Stomach smooth muscle (tissue), 2 donors: ENCODE data around the gene RPS19BP1.

Experiments used
- H3K27ac ChIP-seq: one replicate; pipeline ENCODE4 v1.7.0; 2013; ENCODE audit warnings: mild to moderate bottlenecking, low read length, inconsistent platforms
- H3K27me3 ChIP-seq, 2 donors: one replicate each; pipeline ENCODE4 v1.7.0; 2013; ENCODE audit warnings: low read length in 2 of 2; ENCODE audit not compliant: insufficient read depth in 2 of 2, control insufficient read depth in 1 of 2
- H3K36me3 ChIP-seq, 2 donors: one replicate each; pipeline ENCODE4 v1.7.0; 2013; ENCODE audit warnings: low read length in 2 of 2; ENCODE audit not compliant: control insufficient read depth in 2 of 2, insufficient read depth in 2 of 2
- H3K4me1 ChIP-seq: one replicate; pipeline ENCODE4 v1.7.0; 2013; ENCODE audit warnings: low read length; ENCODE audit not compliant: control insufficient read depth, insufficient read depth
- H3K4me3 ChIP-seq, 2 donors: one replicate each; pipeline ENCODE4 v1.7.0; 2013; ENCODE audit warnings: low read length in 2 of 2
- H3K9ac ChIP-seq, 2 donors: one replicate each; pipeline ENCODE4 v1.7.0; 2013; ENCODE audit warnings: low read length in 2 of 2, mild to moderate bottlenecking in 1 of 2
- H3K9me3 ChIP-seq, 2 donors: one replicate each; pipeline ENCODE4 v1.7.0; 2013; ENCODE audit warnings: low read length in 2 of 2; ENCODE audit not compliant: control insufficient read depth in 2 of 2
- donor health status: healthy.
- donor health status: Pancreatic carcinoma.

The RPS19BP1 gene

DNA sequence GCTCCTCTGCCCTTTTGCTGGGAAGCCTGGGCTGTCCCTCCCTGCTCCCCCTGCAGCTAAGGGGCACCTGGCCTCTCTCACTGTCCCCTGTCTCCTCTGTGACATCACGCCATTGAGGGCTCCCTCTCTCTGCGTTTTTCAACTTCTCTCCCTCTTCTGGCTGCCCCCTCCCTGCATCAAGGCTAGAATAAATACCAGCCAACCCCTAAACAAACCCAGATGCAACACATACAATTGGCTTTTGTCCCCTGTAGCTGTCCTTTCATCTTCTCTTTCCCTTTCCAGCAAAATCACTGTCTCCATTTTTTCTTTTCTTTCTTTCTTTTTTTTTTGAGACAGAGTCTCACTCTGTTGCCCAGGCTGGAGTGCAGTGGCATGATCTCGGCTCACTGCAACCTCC lies 33.7 kb downstream of the RPS19BP1 start:
- Histone ChIP-seq H3K9ac (no peak overlapping the region), H3K4me1 (peaks cover 28% of the 10 kb centered on the region), H3K27ac (no peak overlapping the region)

DNA sequence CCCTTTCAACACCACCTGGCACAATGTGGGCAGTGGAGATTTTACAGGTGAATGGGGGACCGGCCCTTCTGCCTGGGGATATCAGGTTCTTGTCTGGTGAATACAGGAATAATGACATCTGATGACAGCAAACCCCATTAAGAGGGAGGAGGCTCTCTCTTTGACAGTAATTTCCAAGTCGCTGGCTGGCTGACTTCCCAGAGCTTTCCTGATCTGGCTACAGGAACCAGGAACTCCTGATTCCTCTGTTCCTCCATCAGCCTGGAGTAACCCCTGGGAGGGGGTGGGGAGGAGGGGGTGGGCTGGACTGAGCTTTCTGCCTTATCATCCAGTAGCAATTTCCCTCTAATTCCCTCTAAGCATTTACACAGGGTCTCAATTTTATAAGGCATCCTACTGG lies 34.2 kb downstream of the RPS19BP1 start:
- Histone ChIP-seq H3K9me3 (no peaks in the 10 kb centered on the region), H3K27me3 (no peaks in the 10 kb centered on the region), H3K4me1 (peaks cover 24% of the 10 kb centered on the region), H3K4me3 (no peak overlapping the region), H3K36me3 (no peaks in the 10 kb centered on the region), H3K27ac (no peak overlapping the region), H3K9ac (no peak overlapping the region)

More for the DNA sequence above, 33.7 kb downstream of the RPS19BP1 start:
- Histone ChIP-seq H3K9me3 (no peaks in the 10 kb centered on the region), H3K36me3 (no peaks in the 10 kb centered on the region), H3K27me3 (no peaks in the 10 kb centered on the region), H3K4me3 (no peak overlapping the region)

DNA sequence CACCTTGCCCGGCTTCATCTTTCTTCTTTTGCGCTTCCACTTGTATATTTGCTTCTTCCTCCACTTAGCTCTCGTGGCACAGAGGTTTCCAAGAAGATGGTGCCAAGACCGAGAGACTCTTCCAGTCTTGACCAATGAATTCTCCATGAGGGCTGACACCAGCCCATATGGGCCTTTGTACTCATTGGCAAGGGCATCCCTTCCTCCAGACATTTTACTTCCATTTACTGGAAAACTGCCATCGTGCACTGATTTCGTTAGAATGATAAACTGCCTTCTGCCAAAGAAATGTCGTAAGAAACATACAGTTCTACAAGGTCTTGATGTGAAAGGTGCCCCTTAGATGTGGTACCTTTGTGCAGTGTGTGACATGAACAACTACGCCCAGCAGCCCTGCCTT lies 35.1 kb downstream of the RPS19BP1 start:
- Histone ChIP-seq H3K9me3 (no peaks in the 10 kb centered on the region), H3K9ac (no peak overlapping the region), H3K27ac (no peak overlapping the region), H3K36me3 (no peaks in the 10 kb centered on the region), H3K4me3 (no peak overlapping the region), H3K27me3 (no peaks in the 10 kb centered on the region), H3K4me1 (peaks cover 17% of the 10 kb centered on the region)

DNA sequence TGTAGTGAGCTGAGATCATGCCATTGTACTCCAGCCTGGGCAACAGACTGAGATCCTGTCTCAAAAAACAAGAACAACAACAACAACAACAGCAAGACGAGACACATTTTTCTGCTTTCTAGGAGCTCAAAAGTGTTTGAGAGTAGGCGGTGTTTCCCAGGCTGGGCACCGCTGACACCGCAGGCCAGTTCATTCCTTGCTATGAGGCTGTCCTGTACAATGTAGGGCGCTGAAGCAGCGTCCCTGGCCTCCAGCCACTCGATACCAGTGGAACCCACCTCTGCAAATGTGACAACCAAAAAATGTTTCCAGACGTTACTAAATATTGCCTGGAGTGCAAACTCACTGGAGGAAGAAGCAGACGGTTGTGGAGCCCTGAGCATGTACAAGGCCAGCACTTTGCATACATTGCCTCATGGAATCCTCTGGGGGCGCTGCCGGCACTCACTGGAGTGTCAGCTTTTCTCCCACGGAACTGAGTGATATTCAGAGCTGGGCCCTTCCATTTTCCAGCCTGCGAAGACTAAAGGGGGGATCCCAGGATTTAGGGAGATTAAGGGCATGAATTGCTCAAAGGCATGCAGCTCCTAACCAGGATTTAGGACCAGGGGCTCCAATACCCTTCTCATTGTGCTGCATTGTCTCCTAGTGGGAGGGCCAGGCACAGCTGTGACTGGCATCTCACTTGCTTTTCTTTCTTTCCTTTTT lies 36.3 kb downstream of the RPS19BP1 start:
- Histone ChIP-seq H3K9ac (peak overlapping the region in 1 of 2 donors; percentile 64), H3K27me3 (peaks cover 2 to 4% of the 10 kb centered on the region in 2 donors), H3K36me3 (no peaks in the 10 kb centered on the region), H3K9me3 (no peaks in the 10 kb centered on the region), H3K4me3 (no peak overlapping the region), H3K27ac (peak overlapping the region; percentile 11), H3K4me1 (peaks cover 10% of the 10 kb centered on the region)

DNA sequence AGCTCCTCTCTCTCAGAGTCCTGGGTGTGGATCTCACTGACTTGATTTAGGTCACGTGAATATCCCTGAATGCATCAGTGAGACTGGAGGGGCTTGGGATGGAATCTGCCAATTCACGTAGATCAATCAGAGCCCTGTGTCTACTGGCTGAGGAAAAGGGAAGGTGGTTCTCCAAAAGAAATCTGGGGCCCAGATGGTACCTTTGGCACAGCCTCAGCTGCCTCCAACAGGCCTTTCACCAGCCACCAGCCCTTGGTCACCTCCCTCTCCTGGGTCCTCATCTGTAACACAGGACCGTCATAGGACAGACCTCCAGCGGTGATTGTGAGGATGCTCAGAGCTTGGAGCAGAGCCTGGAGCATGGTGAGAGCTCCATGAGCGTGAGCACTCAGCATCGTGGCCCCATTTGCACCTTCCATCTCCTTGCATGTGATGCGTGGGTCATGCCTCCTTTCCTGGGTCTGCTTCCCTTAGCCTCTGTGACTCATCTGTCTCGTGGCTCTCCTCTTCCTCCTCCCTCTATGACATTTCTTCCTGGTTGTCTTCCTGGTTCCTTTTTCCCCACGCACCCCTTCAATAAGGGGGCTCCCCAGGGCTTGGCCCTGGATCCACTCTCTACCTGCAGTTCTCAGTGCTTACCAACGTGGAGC lies 38.0 kb downstream of the RPS19BP1 start:
- Histone ChIP-seq H3K27ac (no peak overlapping the region), H3K9me3 (no peaks in the 10 kb centered on the region), H3K9ac (no peak overlapping the region), H3K36me3 (no peaks in the 10 kb centered on the region), H3K4me3 (no peak overlapping the region), H3K4me1 (peaks cover 8% of the 10 kb centered on the region), H3K27me3 (peaks cover 2 to 5% of the 10 kb centered on the region in 2 donors)

DNA sequence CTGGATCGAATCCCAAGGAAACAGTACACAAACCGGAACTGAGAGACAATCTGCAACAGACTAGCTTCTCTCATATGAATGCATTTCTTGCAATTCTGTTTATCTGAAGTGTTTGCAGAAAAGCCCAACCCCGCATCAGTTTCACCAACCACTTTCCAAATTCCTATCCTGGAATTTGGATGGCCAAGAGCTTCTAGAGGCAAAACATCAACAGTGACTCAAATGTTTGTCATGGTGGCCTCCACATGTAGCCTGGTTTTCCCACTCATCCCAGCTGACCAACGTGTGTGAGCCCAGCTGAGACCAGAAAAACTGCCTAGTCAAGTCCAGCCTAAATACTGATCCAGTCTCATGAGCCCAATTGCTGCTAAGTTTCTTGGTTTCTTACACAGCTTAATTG lies 38.8 kb downstream of the RPS19BP1 start:
- Histone ChIP-seq H3K36me3 (no peaks in the 10 kb centered on the region), H3K27ac (no peak overlapping the region), H3K4me3 (no peak overlapping the region), H3K4me1 (peaks cover 8% of the 10 kb centered on the region), H3K27me3 (peaks cover 2 to 5% of the 10 kb centered on the region in 2 donors), H3K9ac (no peak overlapping the region), H3K9me3 (no peaks in the 10 kb centered on the region)

DNA sequence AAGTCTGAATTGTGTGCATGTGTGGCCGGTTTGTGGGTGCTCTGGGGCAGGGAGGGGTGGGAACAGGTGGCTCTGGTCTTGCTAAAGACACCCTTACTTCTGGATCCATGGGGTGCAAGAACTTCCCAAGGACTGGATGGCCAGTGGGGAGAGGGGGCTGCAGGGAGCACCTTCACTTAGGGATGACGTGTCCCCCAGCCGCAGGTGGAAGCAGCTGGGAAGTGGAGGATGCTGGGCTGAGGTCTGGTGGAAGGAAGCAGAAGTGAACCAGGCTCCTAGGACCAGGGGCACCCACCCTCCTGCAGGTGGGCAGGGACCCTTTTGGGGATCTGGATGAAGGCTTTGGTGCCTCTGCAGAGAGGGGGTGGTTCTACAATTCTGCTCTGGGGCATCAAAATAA lies 40.4 kb downstream of the RPS19BP1 start:
- H3K4me1 ChIP-seq = peaks cover 8% of the 10 kb centered on the region
- no peak overlapping the region for H3K27ac ChIP-seq
- peaks cover 2 to 5% of the 10 kb centered on the region in 2 donors for H3K27me3 ChIP-seq
- no peak overlapping the region for H3K4me3 ChIP-seq
- no peaks in the 10 kb centered on the region for H3K9me3 ChIP-seq
- no peak overlapping the region for H3K9ac ChIP-seq
- H3K36me3 ChIP-seq = no peaks in the 10 kb centered on the region

DNA sequence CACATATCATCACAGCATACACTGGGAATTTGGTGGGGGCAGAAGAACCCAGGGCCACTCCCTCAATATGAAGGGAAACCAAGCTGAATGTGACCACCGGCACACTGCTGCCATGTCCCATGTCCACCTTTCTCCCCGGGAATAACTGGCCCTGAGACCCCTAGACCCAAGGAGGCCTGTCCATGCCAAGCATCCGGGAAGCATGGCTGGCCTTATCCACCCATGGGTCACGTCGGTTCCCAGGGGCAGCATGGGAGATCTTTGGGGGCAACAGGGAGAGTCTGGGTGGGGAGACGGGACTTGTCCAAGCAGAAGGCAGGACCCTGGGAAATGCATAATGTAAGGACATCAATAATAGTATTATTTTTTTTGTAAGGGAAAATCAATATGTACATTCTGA lies 40.9 kb downstream of the RPS19BP1 start:
- no peaks in the 10 kb centered on the region for H3K36me3 ChIP-seq
- peaks cover 8% of the 10 kb centered on the region for H3K4me1 ChIP-seq
- H3K27ac ChIP-seq = no peak overlapping the region
- peaks cover 2 to 5% of the 10 kb centered on the region in 2 donors for H3K27me3 ChIP-seq
- no peaks in the 10 kb centered on the region for H3K9me3 ChIP-seq
- H3K9ac ChIP-seq = no peak overlapping the region
- H3K4me3 ChIP-seq = no peak overlapping the region

DNA sequence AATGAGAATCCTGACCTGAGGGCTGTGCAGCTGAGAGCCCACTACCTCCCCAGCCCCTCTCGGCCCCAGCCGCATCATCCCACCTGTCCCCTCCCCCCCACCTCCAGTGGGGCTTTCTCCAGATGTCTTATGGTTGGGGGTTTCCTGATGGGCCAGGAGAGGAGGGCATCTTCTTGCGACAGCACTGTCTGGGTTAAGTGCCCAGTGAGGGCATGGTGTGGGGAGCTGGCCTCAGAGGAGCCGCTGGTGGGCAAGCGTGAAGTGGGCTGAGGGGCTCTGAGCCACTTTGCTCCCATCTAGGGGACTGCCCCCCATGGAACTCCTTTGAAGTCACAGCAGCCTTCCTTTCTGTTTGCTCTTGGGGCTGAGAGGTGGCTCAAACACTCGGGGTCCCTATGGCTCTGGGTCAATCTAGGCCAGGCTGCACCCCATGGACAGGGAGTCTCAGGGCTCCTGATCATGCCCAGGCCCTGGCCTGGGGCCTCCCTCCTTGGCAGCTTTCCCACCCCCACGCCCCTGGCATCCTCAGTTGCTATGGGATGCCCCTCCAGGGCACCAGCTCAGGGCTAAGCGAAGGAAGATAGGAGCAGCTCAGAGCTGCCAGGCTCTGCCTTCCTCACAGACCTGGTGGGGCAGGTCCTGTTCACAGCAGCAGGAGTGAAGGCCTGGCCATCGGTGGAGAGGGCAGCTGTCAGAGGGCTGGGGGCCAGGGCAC lies 41.4 kb downstream of the RPS19BP1 start:
- Histone ChIP-seq H3K27ac (no peak overlapping the region), H3K4me1 (peaks cover 4% of the 10 kb centered on the region), H3K9me3 (no peaks in the 10 kb centered on the region), H3K36me3 (no peaks in the 10 kb centered on the region), H3K4me3 (no peak overlapping the region), H3K27me3 (peaks cover 2 to 5% of the 10 kb centered on the region in 2 donors), H3K9ac (no peak overlapping the region)

DNA sequence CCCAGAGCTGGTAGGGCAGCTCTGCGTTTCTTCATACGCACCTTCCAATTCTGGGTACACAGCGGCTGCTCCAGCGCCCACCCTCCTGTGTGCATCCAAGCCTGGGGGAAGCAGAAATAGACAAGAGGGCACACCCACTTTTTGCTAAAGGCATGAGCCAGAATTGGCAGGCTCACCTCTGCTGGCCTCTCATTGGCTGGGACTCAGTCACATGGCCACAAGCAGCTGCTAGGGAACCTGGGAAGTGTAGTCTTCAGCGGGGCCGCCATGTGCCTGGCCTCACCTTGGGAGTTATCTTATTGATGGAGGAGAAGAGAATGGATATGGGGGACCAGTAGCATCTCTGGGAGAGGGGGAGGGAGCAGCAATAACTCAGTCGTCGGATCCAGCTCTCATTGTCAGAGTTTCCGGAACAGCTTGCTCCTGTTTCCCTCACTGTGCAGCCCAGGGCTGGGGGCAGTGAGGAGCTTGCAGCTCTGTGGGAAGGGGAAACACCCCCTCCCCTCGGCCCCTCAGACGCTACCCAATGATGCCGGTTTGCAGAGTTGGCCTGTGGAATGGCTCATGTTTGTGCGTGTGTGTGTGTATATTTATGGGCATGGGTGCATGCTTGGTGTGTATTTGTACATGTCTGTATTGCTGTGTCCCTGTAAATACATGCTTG lies 42.3 kb downstream of the RPS19BP1 start:
- Histone ChIP-seq H3K4me1 (peaks cover 4% of the 10 kb centered on the region), H3K27me3 (peaks cover 2 to 5% of the 10 kb centered on the region in 2 donors), H3K36me3 (no peaks in the 10 kb centered on the region), H3K9ac (no peak overlapping the region), H3K4me3 (peak overlapping the region in 1 of 2 donors; percentile 8), H3K9me3 (no peaks in the 10 kb centered on the region), H3K27ac (no peak overlapping the region)
